GM19395 (cell line): Measurements from ENCODE around the gene FBXO28.
A peak's percentile ranks its signal among the peaks of the same experiment; 100 is the strongest.
"Not testable (repeated sequence)": the region's sequence is repeated elsewhere in the genome, so short reads cannot be mapped to it uniquely, and the experiment has no call there.

Source experiments
- ATAC-seq: cut with Tn5 transposase; IDR thresholded peaks from one replicate; pipeline ENCODE4 v1.9.1; 2021; ENCODE audit warnings: mild to moderate bottlenecking, moderate library complexity; ENCODE audit not compliant: unreplicated experiment

Gene FBXO28

GRCh38 chr1:224183591-224184312 lies 69.8 kb downstream of the FBXO28 start:
- peak; percentile 48 for ATAC-seq

- ATAC-seq, result no peak
Measured at GRCh38 chr1:224185208-224185607, 71.3 kb downstream of the FBXO28 start.

- no peak for ATAC-seq
Measured at GRCh38 chr1:224188286-224188685, 74.4 kb downstream of the FBXO28 start.

- ATAC-seq, result no peak
Measured at GRCh38 chr1:224189561-224189960, 75.7 kb downstream of the FBXO28 start.

GRCh38 chr1:224192082-224192788 lies 78.3 kb downstream of the FBXO28 start:
- ATAC-seq, result no peak

GRCh38 chr1:224193319-224193966 lies 79.5 kb downstream of the FBXO28 start:
- ATAC-seq, result no peak

- no peak for ATAC-seq
Measured at GRCh38 chr1:224196813-224197600, 83.1 kb downstream of the FBXO28 start.

- no peak for ATAC-seq
Measured at GRCh38 chr1:224198572-224198971, 84.7 kb downstream of the FBXO28 start.

GRCh38 chr1:224199679-224200078 lies 85.8 kb downstream of the FBXO28 start:
- no peak for ATAC-seq

GRCh38 chr1:224201383-224201782 lies 87.5 kb downstream of the FBXO28 start:
- ATAC-seq, result no peak

GRCh38 chr1:224201853-224202252 lies 87.9 kb downstream of the FBXO28 start:
- no peak for ATAC-seq

- ATAC-seq, result peak; percentile 82
Measured at GRCh38 chr1:224203243-224204016, 89.5 kb downstream of the FBXO28 start.

- no peak for ATAC-seq
Measured at GRCh38 chr1:224205438-224205840, 91.5 kb downstream of the FBXO28 start.

GRCh38 chr1:224205931-224206538 lies 92.1 kb downstream of the FBXO28 start:
- not testable (repeated sequence) for ATAC-seq

- no peak for ATAC-seq
Measured at GRCh38 chr1:224211206-224211962, 97.5 kb downstream of the FBXO28 start.
